ENCODE results near the gene APMAP. TPM values are rescaled to one million over a fixed set of nuclear protein-coding genes. Genes with fewer than 3 reads are reported as not detected.
A peak's percentile ranks its signal among the peaks of the same experiment; 100 is the strongest.

The APMAP gene
- total and polyA plus RNA-seq, 2 of the 13 experiments (the other 11 are each of a cell fraction or from before 2014, with no cell fraction given), result 168 to 214 TPM

DNA sequence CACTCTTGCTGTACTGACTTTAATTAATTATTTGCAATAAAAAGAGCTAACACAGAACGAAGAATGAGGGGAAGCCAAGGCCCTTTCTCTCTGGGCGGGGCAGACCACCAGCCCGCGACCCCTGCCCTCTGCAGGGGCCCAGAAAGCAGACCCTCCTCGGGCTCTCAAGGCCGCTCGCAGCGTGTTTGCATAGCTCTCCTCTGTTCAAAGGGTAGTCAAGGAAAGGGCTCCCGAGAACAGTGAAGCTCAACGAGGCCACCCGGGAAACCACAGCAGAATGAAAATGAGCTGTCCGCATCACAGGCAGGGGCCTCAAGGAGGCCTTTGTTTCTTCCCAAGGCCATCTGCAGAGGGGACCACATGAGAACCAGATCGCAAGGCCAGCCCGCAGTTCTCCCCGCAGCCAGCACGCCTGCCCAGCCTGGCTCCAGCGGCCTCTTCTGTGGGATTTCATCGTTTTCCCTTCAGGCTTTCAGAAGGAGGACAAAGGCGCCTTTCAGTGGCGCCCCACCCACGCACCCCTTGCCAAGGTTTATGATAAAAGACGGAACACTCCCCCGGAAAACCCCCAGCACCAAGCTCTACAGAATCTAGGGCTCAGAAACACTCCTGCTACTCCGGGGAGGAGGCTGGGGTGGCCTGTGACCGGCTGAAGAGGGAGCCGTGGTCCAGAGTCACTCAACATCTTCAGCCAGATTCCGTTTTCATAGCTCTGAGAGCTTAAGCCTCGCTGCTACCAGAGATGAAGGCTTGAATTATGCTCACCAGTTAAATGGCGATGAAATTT is 40.1 kb upstream of the APMAP start (continued):
- TF ChIP-seq ZNF30 (CRISPR knock-in tag; IDR thresholded peaks at IDR 0.05), result no peak
- TF ChIP-seq, protein P1, sequence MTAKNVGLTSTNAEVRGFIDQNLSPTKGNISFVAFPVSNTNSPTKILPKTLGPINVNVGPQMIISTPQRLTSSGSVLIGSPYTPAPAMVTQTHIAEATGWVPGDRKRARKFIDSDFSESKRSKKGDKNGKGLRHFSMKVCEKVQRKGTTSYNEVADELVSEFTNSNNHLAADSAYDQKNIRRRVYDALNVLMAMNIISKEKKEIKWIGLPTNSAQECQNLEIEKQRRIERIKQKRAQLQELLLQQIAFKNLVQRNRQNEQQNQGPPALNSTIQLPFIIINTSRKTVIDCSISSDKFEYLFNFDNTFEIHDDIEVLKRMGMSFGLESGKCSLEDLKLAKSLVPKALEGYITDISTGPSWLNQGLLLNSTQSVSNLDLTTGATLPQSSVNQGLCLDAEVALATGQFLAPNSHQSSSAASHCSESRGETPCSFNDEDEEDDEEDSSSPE (CRISPR knock-in tag; IDR thresholded peaks at IDR 0.05), result peak; percentile 34; the same call in 1 of the 2 replicates
- no peak for TF ChIP-seq MAFK (conservative IDR thresholded peaks at IDR 0.05 in 1 of 2, IDR thresholded peaks at IDR 0.05 in 1 of 2; ENCODE audit: low read length in 2 of 2)
- 0 out of 2 replicates have a peak, but pooled peaks have one; percentile 6 for TF ChIP-seq DR1 (CRISPR knock-in tag; IDR thresholded peaks at IDR 0.05)
- no peak; the same call in 1 of the 2 replicates for TF ChIP-seq ZNF275 (CRISPR knock-in tag; IDR thresholded peaks at IDR 0.05; ENCODE audit: borderline replicate concordance)
- TF ChIP-seq, protein P2, sequence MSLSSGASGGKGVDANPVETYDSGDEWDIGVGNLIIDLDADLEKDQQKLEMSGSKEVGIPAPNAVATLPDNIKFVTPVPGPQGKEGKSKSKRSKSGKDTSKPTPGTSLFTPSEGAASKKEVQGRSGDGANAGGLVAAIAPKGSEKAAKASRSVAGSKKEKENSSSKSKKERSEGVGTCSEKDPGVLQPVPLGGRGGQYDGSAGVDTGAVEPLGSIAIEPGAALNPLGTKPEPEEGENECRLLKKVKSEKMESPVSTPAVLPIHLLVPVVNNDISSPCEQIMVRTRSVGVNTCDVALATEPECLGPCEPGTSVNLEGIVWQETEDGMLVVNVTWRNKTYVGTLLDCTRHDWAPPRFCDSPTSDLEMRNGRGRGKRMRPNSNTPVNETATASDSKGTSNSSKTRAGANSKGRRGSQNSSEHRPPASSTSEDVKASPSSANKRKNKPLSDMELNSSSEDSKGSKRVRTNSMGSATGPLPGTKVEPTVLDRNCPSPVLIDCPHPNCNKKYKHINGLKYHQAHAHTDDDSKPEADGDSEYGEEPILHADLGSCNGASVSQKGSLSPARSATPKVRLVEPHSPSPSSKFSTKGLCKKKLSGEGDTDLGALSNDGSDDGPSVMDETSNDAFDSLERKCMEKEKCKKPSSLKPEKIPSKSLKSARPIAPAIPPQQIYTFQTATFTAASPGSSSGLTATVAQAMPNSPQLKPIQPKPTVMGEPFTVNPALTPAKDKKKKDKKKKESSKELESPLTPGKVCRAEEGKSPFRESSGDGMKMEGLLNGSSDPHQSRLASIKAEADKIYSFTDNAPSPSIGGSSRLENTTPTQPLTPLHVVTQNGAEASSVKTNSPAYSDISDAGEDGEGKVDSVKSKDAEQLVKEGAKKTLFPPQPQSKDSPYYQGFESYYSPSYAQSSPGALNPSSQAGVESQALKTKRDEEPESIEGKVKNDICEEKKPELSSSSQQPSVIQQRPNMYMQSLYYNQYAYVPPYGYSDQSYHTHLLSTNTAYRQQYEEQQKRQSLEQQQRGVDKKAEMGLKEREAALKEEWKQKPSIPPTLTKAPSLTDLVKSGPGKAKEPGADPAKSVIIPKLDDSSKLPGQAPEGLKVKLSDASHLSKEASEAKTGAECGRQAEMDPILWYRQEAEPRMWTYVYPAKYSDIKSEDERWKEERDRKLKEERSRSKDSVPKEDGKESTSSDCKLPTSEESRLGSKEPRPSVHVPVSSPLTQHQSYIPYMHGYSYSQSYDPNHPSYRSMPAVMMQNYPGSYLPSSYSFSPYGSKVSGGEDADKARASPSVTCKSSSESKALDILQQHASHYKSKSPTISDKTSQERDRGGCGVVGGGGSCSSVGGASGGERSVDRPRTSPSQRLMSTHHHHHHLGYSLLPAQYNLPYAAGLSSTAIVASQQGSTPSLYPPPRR (CRISPR knock-in tag; IDR thresholded peaks at IDR 0.05; ENCODE audit: borderline replicate concordance), result no peak
- TF ChIP-seq ATF3 (CRISPR knock-in tag; IDR thresholded peaks at IDR 0.05), result no peak; the same call in 1 of the 2 replicates
- TF ChIP-seq NFE2L1 (CRISPR knock-in tag; IDR thresholded peaks at IDR 0.05; ENCODE audit: borderline replicate concordance), result no peak
- peak; percentile 60 for TF ChIP-seq AGO2 (optimal IDR thresholded peaks at IDR 0.05; ENCODE audit: low read depth, low read length)
- no peak for TF ChIP-seq ZNF782 (CRISPR knock-in tag; IDR thresholded peaks at IDR 0.05; ENCODE audit: borderline replicate concordance)
- TF ChIP-seq ZNF776 (CRISPR knock-in tag; IDR thresholded peaks at IDR 0.05), result no peak
- TF ChIP-seq, protein P3, sequence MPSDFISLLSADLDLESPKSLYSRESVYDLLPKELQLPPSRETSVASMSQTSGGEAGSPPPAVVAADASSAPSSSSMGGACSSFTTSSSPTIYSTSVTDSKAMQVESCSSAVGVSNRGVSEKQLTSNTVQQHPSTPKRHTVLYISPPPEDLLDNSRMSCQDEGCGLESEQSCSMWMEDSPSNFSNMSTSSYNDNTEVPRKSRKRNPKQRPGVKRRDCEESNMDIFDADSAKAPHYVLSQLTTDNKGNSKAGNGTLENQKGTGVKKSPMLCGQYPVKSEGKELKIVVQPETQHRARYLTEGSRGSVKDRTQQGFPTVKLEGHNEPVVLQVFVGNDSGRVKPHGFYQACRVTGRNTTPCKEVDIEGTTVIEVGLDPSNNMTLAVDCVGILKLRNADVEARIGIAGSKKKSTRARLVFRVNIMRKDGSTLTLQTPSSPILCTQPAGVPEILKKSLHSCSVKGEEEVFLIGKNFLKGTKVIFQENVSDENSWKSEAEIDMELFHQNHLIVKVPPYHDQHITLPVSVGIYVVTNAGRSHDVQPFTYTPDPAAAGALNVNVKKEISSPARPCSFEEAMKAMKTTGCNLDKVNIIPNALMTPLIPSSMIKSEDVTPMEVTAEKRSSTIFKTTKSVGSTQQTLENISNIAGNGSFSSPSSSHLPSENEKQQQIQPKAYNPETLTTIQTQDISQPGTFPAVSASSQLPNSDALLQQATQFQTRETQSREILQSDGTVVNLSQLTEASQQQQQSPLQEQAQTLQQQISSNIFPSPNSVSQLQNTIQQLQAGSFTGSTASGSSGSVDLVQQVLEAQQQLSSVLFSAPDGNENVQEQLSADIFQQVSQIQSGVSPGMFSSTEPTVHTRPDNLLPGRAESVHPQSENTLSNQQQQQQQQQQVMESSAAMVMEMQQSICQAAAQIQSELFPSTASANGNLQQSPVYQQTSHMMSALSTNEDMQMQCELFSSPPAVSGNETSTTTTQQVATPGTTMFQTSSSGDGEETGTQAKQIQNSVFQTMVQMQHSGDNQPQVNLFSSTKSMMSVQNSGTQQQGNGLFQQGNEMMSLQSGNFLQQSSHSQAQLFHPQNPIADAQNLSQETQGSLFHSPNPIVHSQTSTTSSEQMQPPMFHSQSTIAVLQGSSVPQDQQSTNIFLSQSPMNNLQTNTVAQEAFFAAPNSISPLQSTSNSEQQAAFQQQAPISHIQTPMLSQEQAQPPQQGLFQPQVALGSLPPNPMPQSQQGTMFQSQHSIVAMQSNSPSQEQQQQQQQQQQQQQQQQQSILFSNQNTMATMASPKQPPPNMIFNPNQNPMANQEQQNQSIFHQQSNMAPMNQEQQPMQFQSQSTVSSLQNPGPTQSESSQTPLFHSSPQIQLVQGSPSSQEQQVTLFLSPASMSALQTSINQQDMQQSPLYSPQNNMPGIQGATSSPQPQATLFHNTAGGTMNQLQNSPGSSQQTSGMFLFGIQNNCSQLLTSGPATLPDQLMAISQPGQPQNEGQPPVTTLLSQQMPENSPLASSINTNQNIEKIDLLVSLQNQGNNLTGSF (CRISPR knock-in tag; IDR thresholded peaks at IDR 0.05), result 0 out of 2 replicates have a peak, but pooled peaks have one; percentile 72

Measured in HepG2 (cell line).